HCT116 (cell line): ENCODE data around the gene ARHGEF12. TPM values are rescaled to one million over a fixed set of nuclear protein-coding genes. Genes with fewer than 3 reads are reported as not detected.

Source experiments
- ATAC-seq: fragments of 200-7000 bp; cut with Tn5 transposase; 2 replicates; pipeline ENCODE4 v1.9.1; 2020; ENCODE audit warnings: mild to moderate bottlenecking, moderate library complexity
- BruUV-seq: library from RNA; stranded (reverse); fragments of 400-500 nt; replicated peaks from 2 replicates; lab custom pipeline; 2021; lab: Mats Ljungman, UMichigan
- CTCF ChIA-PET: fragments of 300-600 bp; sonication (Branson Sonifier 250); formaldehyde crosslinking; loops from one replicate; lab custom pipeline; 2021; ENCODE audit warnings: antibody characterized with exemption; lab: Charles Lee
- POLR2A ChIA-PET: fragments of 300-600, 350-600 bp; sonication (Branson Sonifier 250); formaldehyde crosslinking; loops from one replicate; lab custom pipeline; 2021; ENCODE audit warnings: antibody characterized with exemption; lab: Charles Lee
- RAD21 ChIA-PET, 2 experiments: fragments of 300-600 bp; sonication (Branson Sonifier 250); formaldehyde crosslinking; loops; one replicate each; lab custom pipeline; 2023; ENCODE audit warnings: low total read pairs in 2 of 2; ENCODE audit not compliant: uncharacterized antibody in 2 of 2, unreplicated experiment in 2 of 2, low non-redundant PET in 1 of 2; lab: Charles Lee
- DNase-seq: peaks from one replicate; pipeline ENCODE4 v3.0.0-alpha.2; 2010; ENCODE audit warnings: low read depth, low spot score
- H2AFZ ChIP-seq: fragments of 200-600 bp; shearing (Covaris generic), sonication (generic); 2 replicates; pipeline ENCODE4 v1.6.1; 2017; ENCODE audit warnings: low read depth, mixed run types, mixed read lengths, antibody characterized with exemption, low read length; ENCODE audit not compliant: poor library complexity, severe bottlenecking
- H3K27ac ChIP-seq: 2 replicates; pipeline ENCODE4 v1.5.1; 2012; ENCODE audit warnings: low read depth, low read length
- H3K27me3 ChIP-seq: fragments of 200-600 bp; sonication (generic); 2 replicates; pipeline ENCODE4 v1.6.1; 2016; ENCODE audit warnings: mixed run types, low read length, mixed read lengths; ENCODE audit not compliant: insufficient read depth
- H3K36me3 ChIP-seq, 2 experiments: fragments of 200-500 bp in 1 of 2; fragments of 200-600 bp in 1 of 2; sonication (Bioruptor generic) in 1 of 2; sonication (generic) in 1 of 2; 2 replicates each; pipeline versions ENCODE4 v1.5.1 to v1.6.1; 2014 to 2016; ENCODE audit warnings: low read length in 2 of 2, inconsistent platforms in 1 of 2, mixed read lengths in 1 of 2, mixed run types in 1 of 2; ENCODE audit not compliant: insufficient read depth in 2 of 2, control insufficient read depth in 1 of 2
- H3K4me1 ChIP-seq, 2 experiments: fragments of 200-600 bp in 1 of 2; sonication (generic) in 1 of 2; 2 replicates each; pipeline versions ENCODE4 v1.5.1 to v1.6.1; 2012 to 2017; ENCODE audit warnings: low read length in 2 of 2, inconsistent platforms in 1 of 2, mild to moderate bottlenecking in 1 of 2, mixed read lengths in 1 of 2, mixed run types in 1 of 2, moderate library complexity in 1 of 2; ENCODE audit not compliant: insufficient read depth in 2 of 2, control insufficient read depth in 1 of 2
- H3K4me2 ChIP-seq: fragments of 200-600 bp; sonication (generic); 2 replicates; pipeline ENCODE4 v1.6.1; 2017; ENCODE audit warnings: mixed run types, low read length, mixed read lengths
- H3K4me3 ChIP-seq, 2 experiments: fragments of 200-600 bp in 1 of 2; sonication (generic) in 1 of 2; replicated peaks in 1 of 2; 2 replicates each; pipeline ENCODE4 v1.5.1; 2011 to 2016; ENCODE audit warnings: low read length in 2 of 2, control low read depth in 1 of 2, low read depth in 1 of 2, mild to moderate bottlenecking in 1 of 2, mixed read lengths in 1 of 2, mixed run types in 1 of 2
- H3K79me2 ChIP-seq: fragments of 200-600 bp; sonication (generic); 2 replicates; pipeline ENCODE4 v1.6.1; 2017; ENCODE audit warnings: mild to moderate bottlenecking, mixed run types, low read length, moderate library complexity, mixed read lengths; ENCODE audit not compliant: insufficient read depth
- H3K9ac ChIP-seq: fragments of 200-600 bp; sonication (generic); 2 replicates; pipeline ENCODE4 v1.6.1; 2016; ENCODE audit warnings: low read length, mixed read lengths
- H3K9me2 ChIP-seq: fragments of 200-600 bp; sonication (generic), shearing (Covaris generic); 2 replicates; pipeline ENCODE4 v1.6.1; 2017; ENCODE audit warnings: mixed run types, mild to moderate bottlenecking, moderate library complexity; ENCODE audit not compliant: insufficient read depth
- H3K9me3 ChIP-seq, 2 experiments: fragments of 200-500 bp in 1 of 2; fragments of 200-600 bp in 1 of 2; sonication (Bioruptor generic) in 1 of 2; sonication (generic) in 1 of 2; 2 replicates each; pipeline ENCODE4 v1.6.1; 2014 to 2017; ENCODE audit warnings: low read length in 2 of 2, mixed read lengths in 2 of 2, inconsistent platforms in 1 of 2, low read depth in 1 of 2, mild to moderate bottlenecking in 1 of 2, mixed run types in 1 of 2, moderate library complexity in 1 of 2; ENCODE audit not compliant: control insufficient read depth in 1 of 2, insufficient read depth in 1 of 2
- H4K20me1 ChIP-seq: fragments of 200-600 bp; sonication (generic), shearing (Covaris generic); 2 replicates; pipeline ENCODE4 v1.6.1; 2017; ENCODE audit warnings: mixed run types, mild to moderate bottlenecking, moderate library complexity; ENCODE audit not compliant: insufficient read depth
- ATF3 ChIP-seq: IDR thresholded peaks from 2 replicates; pipeline ENCODE4 v1.6.1; 2012
- CBX3 ChIP-seq: IDR thresholded peaks from 2 replicates; pipeline ENCODE4 v1.6.1; 2012; ENCODE audit warnings: low read depth
- CEBPB ChIP-seq: IDR thresholded peaks from 2 replicates; pipeline ENCODE4 v1.6.1; 2012; ENCODE audit warnings: low read depth
- ELF1 ChIP-seq: IDR thresholded peaks from 2 replicates; pipeline ENCODE4 v1.6.1; 2012; ENCODE audit warnings: low read depth, borderline replicate concordance
- EZH2 ChIP-seq: fragments of 200-600 bp; sonication (generic); IDR thresholded peaks from 2 replicates; pipeline ENCODE4 v1.6.1; 2017; ENCODE audit warnings: antibody characterized with exemption, mixed run types
- EZH2phosphoT487 ChIP-seq: fragments of 200-600 bp; IDR thresholded peaks from 2 replicates; pipeline ENCODE4 v1.6.1; 2018; ENCODE audit warnings: antibody characterized with exemption, borderline replicate concordance
- JUND ChIP-seq: IDR thresholded peaks from 2 replicates; pipeline ENCODE4 v1.6.1; 2012
- POLR2A ChIP-seq: IDR thresholded peaks from 2 replicates; pipeline ENCODE4 v1.7.0; 2011; ENCODE audit warnings: borderline replicate concordance; ENCODE audit not compliant: insufficient read depth, insufficient read length; ENCODE audit errors: extremely low read depth
- POLR2AphosphoS5 ChIP-seq: IDR thresholded peaks from 2 replicates; pipeline ENCODE4 v1.6.1; 2011; ENCODE audit warnings: mild to moderate bottlenecking, low read depth, low read length, moderate library complexity
- SP1 ChIP-seq: IDR thresholded peaks from 2 replicates; pipeline ENCODE4 v1.6.1; 2012; ENCODE audit warnings: low read depth
- SRF ChIP-seq: IDR thresholded peaks from 2 replicates; pipeline ENCODE4 v1.6.1; 2012; ENCODE audit warnings: low read depth
- TCF7L2 ChIP-seq: IDR thresholded peaks from 2 replicates; pipeline ENCODE4 v1.7.0; 2011; ENCODE audit warnings: borderline replicate concordance, inconsistent platforms; ENCODE audit not compliant: insufficient read depth, insufficient read length; ENCODE audit errors: extremely low read depth
- YY1 ChIP-seq: IDR thresholded peaks from 2 replicates; pipeline ENCODE4 v1.6.1; 2011; ENCODE audit warnings: low read length, low read depth, moderate library complexity, mild to moderate bottlenecking; ENCODE audit not compliant: insufficient replicate concordance; ENCODE audit errors: extremely low read depth
- ZBTB33 ChIP-seq: IDR thresholded peaks from 2 replicates; pipeline ENCODE4 v1.6.1; 2011; ENCODE audit warnings: mild to moderate bottlenecking, low read length, moderate library complexity; ENCODE audit not compliant: insufficient replicate concordance; ENCODE audit errors: extremely low read depth
- ZFX ChIP-seq: fragments of 450-650 bp; IDR thresholded peaks from 2 replicates; pipeline ENCODE4 v1.6.1; 2017
- intact Hi-C: fragments of 100-400 bp; cut with micrococcal nuclease; formaldehyde crosslinking; loops from 2 replicates; pipeline ENCODE4 v1.10.0; 2022
- total RNA-seq: library from RNA; stranded (reverse); gene quantifications from one replicate; pipeline ENCODE4 v1.2.1, GENCODE V29; 2021; ENCODE audit not compliant: unreplicated experiment

Gene ARHGEF12
- total RNA-seq, 1 experiment from 2014 or later: 81.4 TPM

- H3K27ac ChIP-seq: no peak overlapping the region
- DNase-seq: no peak
- H3K9me3 ChIP-seq: no peaks in the 10 kb centered on the region
- H3K79me2 ChIP-seq: peaks cover 92% of the 10 kb centered on the region
- no peaks in the 10 kb centered on the region for H3K9me2 ChIP-seq
- ChIA-PET POLR2A (no interaction called here), RAD21 (interaction anchor here in 1 of 2 experiments (0.6 to 1.0 kb wide), 2 partner anchors 9 to 788 kb away, joined by 3 to 4 read pairs; no protein-coding TSS in a partner anchor), CTCF (interaction anchor here (1.6 kb wide), 1 partner anchor 9 kb away, joined by 6 read pairs; no protein-coding TSS in a partner anchor)
- TF ChIP-seq EZH2: no peak
- no peak for TF ChIP-seq CEBPB
- no peak for TF ChIP-seq POLR2A
- TF ChIP-seq CBX3: no peak
- no peak for TF ChIP-seq ATF3
- TF ChIP-seq JUND: no peak
- no peak for TF ChIP-seq TCF7L2
- ATAC-seq: no peak
- H3K4me2 ChIP-seq: no peak overlapping the region
- intact Hi-C loops: no loop called here
- H3K36me3 ChIP-seq: no peaks in the 10 kb centered on the region
- H3K27me3 ChIP-seq: no peaks in the 10 kb centered on the region
- H3K4me3 ChIP-seq: no peak overlapping the region
- H3K4me1 ChIP-seq: peaks cover 0 to 9% of the 10 kb centered on the region in 2 experiments; a peak in 3 of 4 replicates
- no peaks in the 10 kb centered on the region for H4K20me1 ChIP-seq
- H3K9ac ChIP-seq: no peak overlapping the region
- no peak overlapping the region for H2AFZ ChIP-seq
- BruUV-seq: no TSS peak
Observed at GRCh38 chr11:120391292-120391691, 55.1 kb downstream of the ARHGEF12 start.

GRCh38 chr11:120391854-120392253 lies 55.6 kb downstream of the ARHGEF12 start:
- no peaks in the 10 kb centered on the region for H4K20me1 ChIP-seq
- ChIA-PET RAD21 (interaction anchor here in 1 of 2 experiments (1.0 kb wide), 1 partner anchor 9 kb away, joined by 4 read pairs; no protein-coding TSS in a partner anchor), CTCF (interaction anchor here (1.6 kb wide), 1 partner anchor 8 kb away, joined by 6 read pairs; no protein-coding TSS in a partner anchor), POLR2A (no interaction called here)
- no peaks in the 10 kb centered on the region for H3K9me2 ChIP-seq
- H3K36me3 ChIP-seq: no peaks in the 10 kb centered on the region
- DNase-seq (no peak), ATAC-seq (no peak)
- H3K4me1 ChIP-seq: peaks cover 0 to 9% of the 10 kb centered on the region in 2 experiments; a peak in 3 of 4 replicates
- no peaks in the 10 kb centered on the region for H3K27me3 ChIP-seq
- H3K9me3 ChIP-seq: no peaks in the 10 kb centered on the region
- H3K79me2 ChIP-seq: peaks cover 91% of the 10 kb centered on the region
- H3K4me2 ChIP-seq: no peak overlapping the region
- no peak for TF ChIP-seq ZFX
- no peak for TF ChIP-seq SRF
- TF ChIP-seq POLR2AphosphoS5: no peak
- no peak for TF ChIP-seq ELF1
- TF ChIP-seq ZBTB33: no peak
- no peak for TF ChIP-seq EZH2phosphoT487
- no peak for TF ChIP-seq YY1
- TF ChIP-seq SP1: no peak
- no peak for TF ChIP-seq JUND
- H2AFZ ChIP-seq: no peak overlapping the region
- H3K9ac ChIP-seq: no peak overlapping the region
- intact Hi-C loops: no loop called here
- BruUV-seq: no TSS peak
- H3K4me3 ChIP-seq: no peak overlapping the region
- no peak overlapping the region for H3K27ac ChIP-seq
